ENCODE data around the gene SSBP3. TPM values are rescaled to one million over a fixed set of nuclear protein-coding genes. Genes with fewer than 3 reads are reported as not detected.
A peak's percentile ranks its signal among the peaks of the same experiment; 100 is the strongest.

The SSBP3 gene
- total RNA-seq, 1 experiment from 2014 or later = 37.5 TPM

GRCh38 chr1:54221867-54222484 lies 184.2 kb downstream of the SSBP3 start:
- no peak overlapping the region for H3K9ac ChIP-seq (ENCODE audit: low read length)
- TF ChIP-seq ZFX (IDR thresholded peaks at IDR 0.05) (no peak), MAX (IDR thresholded peaks at IDR 0.05) (no peak), CEBPB (IDR thresholded peaks at IDR 0.05; ENCODE audit: low read depth) (no peak), POLR2A (IDR thresholded peaks at IDR 0.05; ENCODE audit: borderline replicate concordance, extremely low read depth, insufficient read depth, insufficient read length) (no peak), JUND (IDR thresholded peaks at IDR 0.05) (no peak), ELF1 (IDR thresholded peaks at IDR 0.05; ENCODE audit: borderline replicate concordance, low read depth) (no peak), YY1 (IDR thresholded peaks at IDR 0.05; ENCODE audit: extremely low read depth, insufficient replicate concordance, low read depth, low read length) (no peak), ZBTB33 (IDR thresholded peaks at IDR 0.05; ENCODE audit: extremely low read depth, insufficient replicate concordance, low read length) (no peak), SIN3A (IDR thresholded peaks at IDR 0.05; ENCODE audit: low read depth) (no peak), FOSL1 (IDR thresholded peaks at IDR 0.05; ENCODE audit: low read depth) (no peak), EZH2phosphoT487 (IDR thresholded peaks at IDR 0.05; ENCODE audit: borderline replicate concordance) (no peak), CBX3 (IDR thresholded peaks at IDR 0.05; ENCODE audit: low read depth) (no peak), ZNF274 (IDR thresholded peaks at IDR 0.05; ENCODE audit: low read depth, low read length) (no peak), ATF3 (IDR thresholded peaks at IDR 0.05) (no peak), EGR1 (IDR thresholded peaks at IDR 0.05; ENCODE audit: low read depth) (no peak)
- TF ChIP-seq, protein P1, sequence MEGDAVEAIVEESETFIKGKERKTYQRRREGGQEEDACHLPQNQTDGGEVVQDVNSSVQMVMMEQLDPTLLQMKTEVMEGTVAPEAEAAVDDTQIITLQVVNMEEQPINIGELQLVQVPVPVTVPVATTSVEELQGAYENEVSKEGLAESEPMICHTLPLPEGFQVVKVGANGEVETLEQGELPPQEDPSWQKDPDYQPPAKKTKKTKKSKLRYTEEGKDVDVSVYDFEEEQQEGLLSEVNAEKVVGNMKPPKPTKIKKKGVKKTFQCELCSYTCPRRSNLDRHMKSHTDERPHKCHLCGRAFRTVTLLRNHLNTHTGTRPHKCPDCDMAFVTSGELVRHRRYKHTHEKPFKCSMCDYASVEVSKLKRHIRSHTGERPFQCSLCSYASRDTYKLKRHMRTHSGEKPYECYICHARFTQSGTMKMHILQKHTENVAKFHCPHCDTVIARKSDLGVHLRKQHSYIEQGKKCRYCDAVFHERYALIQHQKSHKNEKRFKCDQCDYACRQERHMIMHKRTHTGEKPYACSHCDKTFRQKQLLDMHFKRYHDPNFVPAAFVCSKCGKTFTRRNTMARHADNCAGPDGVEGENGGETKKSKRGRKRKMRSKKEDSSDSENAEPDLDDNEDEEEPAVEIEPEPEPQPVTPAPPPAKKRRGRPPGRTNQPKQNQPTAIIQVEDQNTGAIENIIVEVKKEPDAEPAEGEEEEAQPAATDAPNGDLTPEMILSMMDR (IDR thresholded peaks at IDR 0.05 in 2 of 3, conservative IDR thresholded peaks at IDR 0.05 in 1 of 3; ENCODE audit: borderline replicate concordance in 1 of 3, insufficient read depth in 1 of 3, low read depth in 2 of 3, low read length in 2 of 3) = no peak
- H3K79me2 ChIP-seq (ENCODE audit: insufficient read depth, low read length) = no peaks in the 10 kb centered on the region
- no peaks in the 10 kb centered on the region for H3K9me3 ChIP-seq (ENCODE audit: control insufficient read depth in 1 of 2, insufficient read depth in 1 of 2, low read depth in 1 of 2, low read length in 2 of 2)
- no peak overlapping the region for H3K27ac ChIP-seq (ENCODE audit: low read depth, low read length)
- ATAC-seq (peak; percentile 21; the same call in 1 of the 2 replicates), DNase-seq (ENCODE audit: low read depth, low spot score) (no peak)
- no peaks in the 10 kb centered on the region for H3K9me2 ChIP-seq (ENCODE audit: insufficient read depth)
- RAD21 ChIA-PET (ENCODE audit: low non-redundant PET in 1 of 2, low total read pairs in 2 of 2, uncharacterized antibody in 2 of 2, unreplicated experiment in 2 of 2) = no interaction called here
- no TSS peak for BruUV-seq (replicated peaks)
- H2AFZ ChIP-seq (ENCODE audit: low read depth, low read length, poor library complexity, severe bottlenecking) = no peak overlapping the region
- peaks cover 16 to 18% of the 10 kb centered on the region in 2 experiments; a peak in 3 of 4 replicates for H3K36me3 ChIP-seq (ENCODE audit: control insufficient read depth in 1 of 2, insufficient read depth in 2 of 2, low read length in 2 of 2)
- H3K4me3 ChIP-seq (replicated peaks in 1 of 2; ENCODE audit: low read depth in 1 of 2, low read length in 2 of 2) = no peak overlapping the region
- intact Hi-C loops (cut with micrococcal nuclease) = no loop called here
- no peaks in the 10 kb centered on the region for H3K27me3 ChIP-seq (ENCODE audit: insufficient read depth, low read length)
- no peaks in the 10 kb centered on the region for H4K20me1 ChIP-seq (ENCODE audit: insufficient read depth)
- no peak overlapping the region for H3K4me2 ChIP-seq (ENCODE audit: low read length)
- H3K4me1 ChIP-seq (ENCODE audit: control insufficient read depth in 1 of 2, insufficient read depth in 2 of 2, low read length in 2 of 2) = peaks cover 3 to 6% of the 10 kb centered on the region in 2 experiments; a peak in 3 of 4 replicates
- POLR2A ChIA-PET = no interaction called here
- CTCF ChIA-PET = no interaction called here
